WTC11 (cell line): ENCODE results near the gene OSM.

Source experiments
- FOXJ3 ChIP-seq: sonication (generic); formaldehyde crosslinking; IDR thresholded peaks from 2 replicates; pipeline ENCODE4 v1.9.0; 2021; ENCODE audit warnings: missing genetic modification reagents, mild to moderate bottlenecking, borderline replicate concordance
- NR3C1 ChIP-seq: sonication (generic); formaldehyde crosslinking; conservative IDR thresholded peaks from 2 replicates; pipeline ENCODE4 v1.8.1; 2023; ENCODE audit warnings: low read depth, mild to moderate bottlenecking, missing genetic modification reagents
- SMAD3 ChIP-seq: sonication (generic); formaldehyde crosslinking; IDR thresholded peaks from 2 replicates; pipeline ENCODE4 v1.8.0; 2022; ENCODE audit warnings: missing genetic modification reagents, mild to moderate bottlenecking, borderline replicate concordance
- SP1 ChIP-seq: sonication (generic); formaldehyde crosslinking; conservative IDR thresholded peaks from 2 replicates; pipeline ENCODE4 v1.8.1; 2022; ENCODE audit warnings: missing genetic modification reagents
- TP53 ChIP-seq: sonication (generic); formaldehyde crosslinking; IDR thresholded peaks from 2 replicates; pipeline ENCODE4 v1.8.1; 2023; ENCODE audit warnings: mild to moderate bottlenecking, missing genetic modification reagents
- ZNF121 ChIP-seq: sonication (generic); formaldehyde crosslinking; IDR thresholded peaks from 2 replicates; pipeline ENCODE4 v1.8.0; 2023; ENCODE audit warnings: missing genetic modification reagents
- ZNF317 ChIP-seq: sonication (generic); formaldehyde crosslinking; IDR thresholded peaks from 2 replicates; pipeline ENCODE4 v1.8.1; 2023; ENCODE audit warnings: low read depth, mild to moderate bottlenecking, moderate library complexity, missing genetic modification reagents, borderline replicate concordance
- ZNF423 ChIP-seq: fragments of 250-450 bp; sonication (Bioruptor Pico); IDR thresholded peaks from 2 replicates; pipeline ENCODE4 v2.1.2; 2022; ENCODE audit warnings: mild to moderate bottlenecking, moderate library complexity
- TF ChIP-seq, protein P1 (sequence below): sonication (generic); formaldehyde crosslinking; conservative IDR thresholded peaks from 2 replicates; pipeline ENCODE4 v1.8.1; 2022; ENCODE audit warnings: mild to moderate bottlenecking, missing genetic modification reagents
- TF ChIP-seq, protein P2 (sequence below): fragments of 200-600 bp; IDR thresholded peaks from 2 replicates; pipeline ENCODE4 v1.8.0; 2022; ENCODE audit warnings: antibody characterized with exemption
- TF ChIP-seq, protein P3 (sequence below): sonication (generic); formaldehyde crosslinking; IDR thresholded peaks from 2 replicates; pipeline ENCODE4 v1.8.0; 2022; ENCODE audit warnings: missing genetic modification reagents

- TF ChIP-seq, protein P1, sequence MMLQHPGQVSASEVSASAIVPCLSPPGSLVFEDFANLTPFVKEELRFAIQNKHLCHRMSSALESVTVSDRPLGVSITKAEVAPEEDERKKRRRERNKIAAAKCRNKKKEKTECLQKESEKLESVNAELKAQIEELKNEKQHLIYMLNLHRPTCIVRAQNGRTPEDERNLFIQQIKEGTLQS (CRISPR knock-in tag) = no peak
- TF ChIP-seq NR3C1 (CRISPR knock-in tag) = no peak
- no peak for TF ChIP-seq SMAD3 (CRISPR knock-in tag)
- TF ChIP-seq, protein P2, sequence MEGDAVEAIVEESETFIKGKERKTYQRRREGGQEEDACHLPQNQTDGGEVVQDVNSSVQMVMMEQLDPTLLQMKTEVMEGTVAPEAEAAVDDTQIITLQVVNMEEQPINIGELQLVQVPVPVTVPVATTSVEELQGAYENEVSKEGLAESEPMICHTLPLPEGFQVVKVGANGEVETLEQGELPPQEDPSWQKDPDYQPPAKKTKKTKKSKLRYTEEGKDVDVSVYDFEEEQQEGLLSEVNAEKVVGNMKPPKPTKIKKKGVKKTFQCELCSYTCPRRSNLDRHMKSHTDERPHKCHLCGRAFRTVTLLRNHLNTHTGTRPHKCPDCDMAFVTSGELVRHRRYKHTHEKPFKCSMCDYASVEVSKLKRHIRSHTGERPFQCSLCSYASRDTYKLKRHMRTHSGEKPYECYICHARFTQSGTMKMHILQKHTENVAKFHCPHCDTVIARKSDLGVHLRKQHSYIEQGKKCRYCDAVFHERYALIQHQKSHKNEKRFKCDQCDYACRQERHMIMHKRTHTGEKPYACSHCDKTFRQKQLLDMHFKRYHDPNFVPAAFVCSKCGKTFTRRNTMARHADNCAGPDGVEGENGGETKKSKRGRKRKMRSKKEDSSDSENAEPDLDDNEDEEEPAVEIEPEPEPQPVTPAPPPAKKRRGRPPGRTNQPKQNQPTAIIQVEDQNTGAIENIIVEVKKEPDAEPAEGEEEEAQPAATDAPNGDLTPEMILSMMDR = no peak
- no peak for TF ChIP-seq ZNF317 (CRISPR knock-in tag)
- no peak for TF ChIP-seq ZNF121 (CRISPR knock-in tag)
- TF ChIP-seq, protein P3, sequence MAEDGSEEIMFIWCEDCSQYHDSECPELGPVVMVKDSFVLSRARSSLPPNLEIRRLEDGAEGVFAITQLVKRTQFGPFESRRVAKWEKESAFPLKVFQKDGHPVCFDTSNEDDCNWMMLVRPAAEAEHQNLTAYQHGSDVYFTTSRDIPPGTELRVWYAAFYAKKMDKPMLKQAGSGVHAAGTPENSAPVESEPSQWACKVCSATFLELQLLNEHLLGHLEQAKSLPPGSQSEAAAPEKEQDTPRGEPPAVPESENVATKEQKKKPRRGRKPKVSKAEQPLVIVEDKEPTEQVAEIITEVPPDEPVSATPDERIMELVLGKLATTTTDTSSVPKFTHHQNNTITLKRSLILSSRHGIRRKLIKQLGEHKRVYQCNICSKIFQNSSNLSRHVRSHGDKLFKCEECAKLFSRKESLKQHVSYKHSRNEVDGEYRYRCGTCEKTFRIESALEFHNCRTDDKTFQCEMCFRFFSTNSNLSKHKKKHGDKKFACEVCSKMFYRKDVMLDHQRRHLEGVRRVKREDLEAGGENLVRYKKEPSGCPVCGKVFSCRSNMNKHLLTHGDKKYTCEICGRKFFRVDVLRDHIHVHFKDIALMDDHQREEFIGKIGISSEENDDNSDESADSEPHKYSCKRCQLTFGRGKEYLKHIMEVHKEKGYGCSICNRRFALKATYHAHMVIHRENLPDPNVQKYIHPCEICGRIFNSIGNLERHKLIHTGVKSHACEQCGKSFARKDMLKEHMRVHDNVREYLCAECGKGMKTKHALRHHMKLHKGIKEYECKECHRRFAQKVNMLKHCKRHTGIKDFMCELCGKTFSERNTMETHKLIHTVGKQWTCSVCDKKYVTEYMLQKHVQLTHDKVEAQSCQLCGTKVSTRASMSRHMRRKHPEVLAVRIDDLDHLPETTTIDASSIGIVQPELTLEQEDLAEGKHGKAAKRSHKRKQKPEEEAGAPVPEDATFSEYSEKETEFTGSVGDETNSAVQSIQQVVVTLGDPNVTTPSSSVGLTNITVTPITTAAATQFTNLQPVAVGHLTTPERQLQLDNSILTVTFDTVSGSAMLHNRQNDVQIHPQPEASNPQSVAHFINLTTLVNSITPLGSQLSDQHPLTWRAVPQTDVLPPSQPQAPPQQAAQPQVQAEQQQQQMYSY (CRISPR knock-in tag) = no peak
- no peak for TF ChIP-seq ZNF423 (CRISPR knock-in tag)
- TF ChIP-seq TP53 (CRISPR knock-in tag) = no peak
- no peak for TF ChIP-seq FOXJ3 (CRISPR knock-in tag)
- TF ChIP-seq SP1 = no peak
Observed at GRCh38 chr22:30223303-30223702, 43.3 kb downstream of the OSM start.
